GM12874 (cell line): ENCODE measurements around the gene DAPK3.

Source experiments
- CTCF ChIP-seq: IDR thresholded peaks from 2 replicates; pipeline ENCODE4 v1.5.1; 2011; ENCODE audit warnings: low read depth, mild to moderate bottlenecking, control low read depth, low read length, moderate library complexity; ENCODE audit not compliant: insufficient read depth

The DAPK3 gene

GRCh38 chr19:3968556-3969434, 2.1 kb downstream of the DAPK3 start:
- TF ChIP-seq CTCF = no peak

- no peak for TF ChIP-seq CTCF
Observed at GRCh38 chr19:3966051-3967017, 4.6 kb downstream of the DAPK3 start.

- no peak for TF ChIP-seq CTCF
Observed at GRCh38 chr19:3964256-3965194, 6.4 kb downstream of the DAPK3 start.

- TF ChIP-seq CTCF = no peak
Observed at GRCh38 chr19:3963458-3964255, 7.2 kb downstream of the DAPK3 start.

- TF ChIP-seq CTCF = no peak
Observed at GRCh38 chr19:3961007-3961406, 9.9 kb downstream of the DAPK3 start.

GRCh38 chr19:3959766-3960131, 11.2 kb downstream of the DAPK3 start:
- no peak for TF ChIP-seq CTCF
